Stimulated activated CD8-positive, alpha-beta memory T cell treated with anti-CD3 and anti-CD28 coated beads, Interleukin-15, amount 100 ng/mL, for 24 hours (primary cell): ENCODE results near the gene C10orf88.

ENCODE experiments used
- DNase-seq: peaks from one replicate; pipeline ENCODE4 v3.0.0-alpha.2; 2020; ENCODE audit warnings: low read depth

The C10orf88 gene, protein sequence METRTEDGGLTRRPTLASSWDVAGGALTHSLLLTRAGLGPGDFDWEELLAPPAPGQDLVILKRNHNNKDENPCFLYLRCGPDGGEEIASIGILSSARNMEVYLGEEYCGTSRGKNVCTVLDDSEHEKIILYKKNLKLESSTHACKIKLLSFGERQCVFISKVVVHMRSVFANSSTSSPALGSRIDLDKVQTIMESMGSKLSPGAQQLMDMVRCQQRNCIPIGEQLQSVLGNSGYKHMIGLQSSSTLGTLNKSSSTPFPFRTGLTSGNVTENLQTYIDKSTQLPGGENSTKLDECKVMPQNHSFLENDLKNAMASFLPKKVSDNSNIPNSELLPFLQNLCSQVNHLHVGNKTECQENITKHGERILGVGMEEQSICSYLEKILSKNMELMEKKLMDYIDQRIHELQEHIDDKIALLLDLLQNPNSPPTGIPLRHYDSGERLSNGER

GRCh38 chr10:122953902-122954730 lies at the start of gene C10orf88:
C10orf88 (minus strand) TSS chr10:122954227; CDS start chr10:122954178, 49 bp downstream.
- DNase-seq: peak; percentile 93

DNA sequence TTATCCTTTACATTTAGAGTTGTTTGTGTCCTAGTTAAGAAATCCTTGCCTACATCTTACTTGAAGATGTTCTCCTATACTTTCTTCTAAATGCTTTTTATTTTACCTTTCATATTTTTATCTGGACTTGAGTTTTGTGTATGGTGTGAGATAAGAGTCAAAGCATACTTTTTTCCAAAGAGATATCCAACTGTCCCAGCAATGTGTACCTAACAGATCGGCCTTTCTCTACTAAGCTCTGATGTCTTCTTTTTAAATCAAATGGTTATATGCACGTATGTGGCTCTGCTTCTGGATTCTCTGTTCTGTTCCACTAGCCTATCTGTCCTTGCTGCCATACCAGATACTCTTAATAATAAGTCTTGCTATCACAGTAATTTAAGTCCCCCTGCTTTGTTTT lies 47.3 kb upstream of the C10orf88 start:
- DNase-seq: no peak

DNA sequence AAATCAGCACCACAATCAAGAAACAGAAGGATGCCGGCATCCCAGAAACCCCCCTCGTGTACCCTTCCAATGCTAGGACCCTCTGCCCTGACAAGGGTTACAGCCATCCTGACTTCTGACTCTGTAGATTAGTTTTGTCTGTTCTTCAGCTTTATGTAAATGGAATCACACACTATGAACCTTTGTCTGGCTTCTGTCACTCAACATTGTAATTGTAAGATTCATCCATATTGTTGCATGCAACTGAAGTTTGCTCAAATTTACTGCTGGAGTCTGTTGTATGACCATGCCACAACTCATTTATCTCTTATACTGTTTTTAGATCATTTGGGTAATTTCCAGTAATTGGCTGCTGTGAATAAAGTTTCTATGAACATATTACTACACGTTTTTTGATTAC lies 46.1 kb upstream of the C10orf88 start:
- DNase-seq: no peak

GRCh38 chr10:122999347-122999746 lies 45.3 kb upstream of the C10orf88 start:
- DNase-seq: no peak

DNA sequence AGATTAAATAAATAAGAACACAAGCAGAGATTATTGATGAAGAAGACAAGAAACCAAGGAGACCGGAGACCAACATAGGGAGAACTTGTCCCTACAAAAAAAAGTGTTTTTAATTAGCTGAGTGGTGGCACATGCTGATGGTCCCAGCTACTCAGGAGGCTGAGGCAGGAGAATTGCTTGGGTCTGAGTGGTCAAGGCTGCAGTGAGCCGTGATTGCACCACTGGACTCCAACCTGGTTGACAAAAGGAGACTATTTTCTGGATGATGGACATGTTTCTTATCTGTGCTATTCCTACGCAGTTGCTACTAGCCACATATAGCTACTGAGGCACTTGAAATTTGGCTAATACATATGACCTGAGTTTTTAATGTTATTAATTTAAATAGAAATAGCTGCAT lies 44.9 kb upstream of the C10orf88 start:
- DNase-seq: no peak

- no peak for DNase-seq
These were observed 44.4 kb upstream of the C10orf88 start for GRCh38 chr10:122998360-122998917.

- DNase-seq: no peak
These were observed 43.8 kb upstream of the C10orf88 start for GRCh38 chr10:122997864-122998263.

DNA sequence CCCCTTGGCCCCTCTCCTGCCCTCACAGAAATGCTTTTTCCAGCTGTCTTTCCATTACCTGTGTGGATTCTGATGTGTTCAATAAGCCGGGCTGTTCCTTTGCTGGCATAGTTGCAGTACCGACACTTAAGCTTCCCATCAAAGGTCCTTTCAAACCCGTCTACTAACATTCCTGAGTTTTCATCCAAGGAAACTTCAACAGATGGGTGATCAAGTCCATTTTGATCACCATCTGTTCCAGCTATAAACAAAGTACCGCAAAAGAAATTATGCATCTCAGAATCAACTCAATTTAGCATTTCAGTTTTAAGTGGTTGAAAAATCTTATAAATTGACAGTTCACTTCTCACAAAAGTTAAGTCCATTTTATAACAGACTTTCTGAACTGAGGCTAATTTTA lies 41.9 kb upstream of the C10orf88 start:
- no peak for DNase-seq

DNA sequence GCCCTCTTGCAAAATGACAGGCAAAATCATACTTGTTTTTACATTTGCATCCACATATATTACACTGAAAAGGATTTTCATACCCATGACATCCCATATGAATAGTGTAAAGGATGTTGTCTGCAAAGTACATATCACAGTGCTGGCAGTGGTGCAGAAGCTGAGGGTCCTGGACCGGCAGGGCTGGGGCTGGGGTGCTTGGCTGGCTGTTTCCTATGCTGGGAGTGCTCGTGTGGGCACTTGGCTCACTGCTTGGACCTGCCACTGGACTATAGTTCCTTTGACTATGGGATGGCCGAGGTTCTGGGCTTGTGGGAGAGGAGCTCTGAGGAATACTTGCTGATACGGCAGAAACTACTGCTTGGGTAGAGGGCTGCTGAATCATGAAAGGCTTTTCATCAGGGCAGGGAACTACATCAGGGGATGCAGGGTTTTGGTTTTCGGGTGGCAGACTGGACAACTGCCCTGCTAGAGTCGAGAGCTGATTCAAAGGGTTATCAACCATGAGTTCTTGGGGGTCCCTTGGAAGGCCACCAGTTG lies 39.8 kb upstream of the C10orf88 start:
- DNase-seq: no peak

- DNase-seq: no peak
These were observed 38.1 kb upstream of the C10orf88 start for GRCh38 chr10:122992031-122992585.

DNA sequence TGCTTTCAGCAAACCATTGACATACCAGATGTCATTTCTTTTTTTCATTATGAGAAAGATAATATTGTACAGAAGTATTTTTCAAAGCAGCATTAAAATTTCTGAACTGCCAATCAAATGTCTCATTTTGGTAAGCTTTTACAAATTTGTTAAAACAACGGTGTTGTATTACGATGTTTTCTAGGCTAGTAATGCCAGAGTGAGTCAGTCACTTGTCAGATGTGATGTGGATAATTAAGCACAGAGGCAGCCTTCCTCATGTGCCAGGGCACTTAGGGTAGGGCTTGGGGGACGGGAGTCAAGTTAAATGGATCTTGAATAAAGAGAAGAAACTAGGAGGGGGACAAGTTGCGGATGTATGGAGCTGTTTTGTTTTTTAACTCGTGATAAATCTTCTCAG lies 36.3 kb upstream of the C10orf88 start:
- DNase-seq: no peak

- no peak for DNase-seq
These were observed 34.5 kb upstream of the C10orf88 start for GRCh38 chr10:122988501-122988900.

GRCh38 chr10:122986335-122986734 lies 32.3 kb upstream of the C10orf88 start:
- no peak for DNase-seq

DNA sequence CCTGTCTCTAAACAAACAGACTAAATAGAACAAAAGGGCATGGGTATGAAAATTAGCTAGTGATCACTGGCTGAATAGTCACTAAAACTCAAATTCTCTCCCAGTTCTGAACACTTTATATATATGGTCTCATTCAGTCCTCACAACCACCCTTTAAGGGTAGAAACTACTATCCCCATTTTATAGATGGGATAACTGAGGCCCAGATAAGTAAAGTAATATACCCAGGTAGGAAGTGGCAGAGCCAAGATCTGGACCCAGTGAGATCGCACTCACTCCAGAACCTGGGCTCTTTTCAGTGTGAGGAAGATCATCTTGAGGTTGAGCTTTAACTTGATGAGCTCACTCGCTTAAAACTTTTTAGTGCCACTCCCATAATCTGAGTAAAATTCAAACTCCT lies 30.7 kb upstream of the C10orf88 start:
- DNase-seq: no peak

DNA sequence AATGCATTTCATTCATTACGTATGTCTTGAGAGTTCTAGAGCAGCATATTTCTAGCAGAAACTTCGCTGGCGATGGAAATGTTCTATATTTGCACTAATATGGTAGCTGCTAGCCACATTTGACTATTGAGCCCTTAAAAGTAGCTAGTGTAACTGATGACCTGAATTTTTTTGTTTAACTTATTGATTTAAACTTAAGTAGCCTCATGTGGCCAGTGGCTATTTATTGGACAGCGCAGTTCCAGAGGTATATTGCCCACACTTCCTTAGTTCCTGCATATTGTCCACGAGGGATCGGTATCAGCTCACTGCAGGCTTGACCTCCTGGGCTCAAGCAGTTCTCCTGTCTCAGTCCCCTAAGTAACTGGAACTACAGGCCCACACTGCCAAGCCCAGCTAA lies 29.9 kb upstream of the C10orf88 start:
- no peak for DNase-seq

DNA sequence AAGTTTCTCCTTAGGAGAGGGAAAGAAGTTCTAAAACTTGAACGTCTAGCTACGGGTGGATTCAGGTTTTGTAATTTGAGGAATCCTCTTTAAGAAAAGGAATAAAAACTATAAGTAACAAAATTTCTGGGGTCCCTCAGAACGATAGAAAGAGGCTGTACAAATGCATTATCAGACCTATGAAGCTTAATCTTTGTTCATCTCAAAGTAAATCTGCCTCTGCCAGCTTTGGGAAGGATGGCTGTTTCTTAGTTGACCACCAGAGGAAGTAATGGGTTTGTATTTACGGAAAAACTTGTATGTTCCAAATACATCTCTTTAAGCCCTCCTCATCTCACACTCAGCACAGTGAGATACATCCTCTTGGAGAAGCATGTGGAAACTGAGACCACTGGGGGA lies 27.0 kb upstream of the C10orf88 start:
- DNase-seq: no peak

DNA sequence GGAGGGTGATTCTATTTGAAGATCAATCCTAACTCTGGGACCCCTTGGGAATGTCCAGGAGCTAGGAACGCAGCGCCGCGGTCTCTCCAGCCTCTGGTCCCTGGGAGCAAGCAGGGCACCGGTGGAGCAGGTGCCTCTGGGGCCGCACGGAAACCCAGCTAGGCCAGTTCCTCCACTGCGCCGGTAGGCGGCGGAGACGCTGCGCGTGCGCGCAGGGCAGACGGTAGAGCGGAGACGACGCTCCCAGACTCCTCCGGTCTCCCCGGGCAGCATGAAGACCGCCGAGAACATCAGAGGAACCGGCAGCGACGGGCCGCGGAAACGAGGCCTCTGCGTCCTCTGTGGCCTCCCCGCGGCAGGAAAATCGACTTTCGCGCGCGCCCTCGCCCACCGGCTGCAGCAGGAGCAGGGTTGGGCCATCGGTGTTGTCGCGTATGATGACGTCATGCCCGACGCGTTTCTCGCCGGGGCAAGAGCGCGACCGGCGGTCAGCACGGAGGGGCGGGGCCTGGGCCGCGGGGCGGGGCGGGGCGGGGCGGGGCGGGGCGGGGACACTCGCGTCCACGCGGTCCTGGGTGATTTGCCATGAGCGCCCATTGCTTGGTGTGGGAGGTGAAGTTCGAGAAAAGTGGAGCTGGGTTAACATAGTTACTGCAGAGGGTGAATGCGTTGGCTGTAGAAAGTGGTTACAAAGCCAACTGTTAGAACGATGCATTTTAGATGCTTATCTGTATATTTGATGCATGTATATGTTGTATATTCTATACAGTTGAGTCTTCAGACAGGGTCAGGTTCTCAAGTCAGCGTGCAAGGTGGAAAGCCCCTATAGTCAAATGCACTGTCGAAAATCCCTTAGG lies 26.4 kb upstream of the C10orf88 start, which contains the start of gene PSTK:
Gene PSTK (plus strand): TSS at position 193 of the 857 bp plus-strand sequence. CDS start 79 bp downstream, at position 272.
- peak; percentile 70 for DNase-seq

GRCh38 chr10:122974543-122975064 lies 20.6 kb upstream of the C10orf88 start:
- DNase-seq: no peak

DNA sequence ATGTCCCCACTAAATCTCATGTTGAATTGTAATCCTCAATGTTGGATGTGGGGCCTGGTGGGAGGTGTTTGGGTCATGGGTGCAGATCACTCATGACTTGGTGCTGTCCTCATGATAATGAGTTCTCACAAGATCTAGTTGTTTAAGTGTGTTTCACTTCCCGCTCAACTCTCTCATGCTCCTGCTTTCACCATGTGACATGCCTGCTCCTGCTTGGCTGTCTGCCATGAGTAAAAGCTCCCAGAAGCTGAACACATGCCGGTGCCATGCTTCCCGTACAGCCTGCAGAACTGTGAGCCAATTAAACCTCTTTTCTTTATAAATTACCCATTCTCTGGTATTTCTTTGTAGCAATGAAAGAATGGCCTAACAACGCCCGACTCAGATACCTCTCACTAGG lies 20.0 kb upstream of the C10orf88 start:
- DNase-seq: no peak

- DNase-seq: no peak
These were observed 14.7 kb upstream of the C10orf88 start for GRCh38 chr10:122968698-122969097.

DNA sequence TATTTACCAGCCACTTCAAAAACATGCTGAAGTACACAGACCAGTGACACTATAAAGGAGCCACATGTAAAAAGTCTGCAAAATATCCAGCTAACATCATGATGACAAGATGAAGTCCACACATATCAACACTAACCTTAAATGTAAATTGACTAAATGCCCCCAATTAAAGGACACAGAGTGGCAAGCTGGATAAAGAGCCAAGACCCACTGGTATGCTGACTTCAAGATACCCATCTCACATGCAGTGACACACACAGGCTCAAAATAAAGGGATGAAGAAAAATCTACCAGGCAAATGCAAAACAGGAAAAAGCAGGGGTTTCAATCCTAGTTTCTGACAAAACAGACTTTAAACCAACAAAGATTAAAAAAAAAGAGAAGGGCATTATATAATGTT lies 12.9 kb upstream of the C10orf88 start:
- DNase-seq: no peak
